Measurements from ENCODE around the gene CYFIP2.

GRCh38 chr5:157359356-157360055, 93.6 kb downstream of the CYFIP2 start:
- TF ChIP-seq SNRNP70 (IDR thresholded peaks at IDR 0.05; ENCODE audit: low read depth, low read length), result no peak
- TF ChIP-seq NBN (conservative IDR thresholded peaks at IDR 0.05), result no peak
- no peak for TF ChIP-seq FOXA3 (CRISPR knock-in tag; IDR thresholded peaks at IDR 0.05)
- no peak for TF ChIP-seq ZNF12 (CRISPR knock-in tag; IDR thresholded peaks at IDR 0.05)
- no peak for TF ChIP-seq BCLAF1 (IDR thresholded peaks at IDR 0.05)
- no peak for TF ChIP-seq CTCF (CRISPR knock-in tag; IDR thresholded peaks at IDR 0.05)
- no peak for TF ChIP-seq RFX3 (CRISPR knock-in tag; IDR thresholded peaks at IDR 0.05)
- TF ChIP-seq HDAC6 (IDR thresholded peaks at IDR 0.05; ENCODE audit: low read depth, low read length), result no peak
- no peak for TF ChIP-seq HIVEP1 (CRISPR knock-in tag; IDR thresholded peaks at IDR 0.05)
- no peak for TF ChIP-seq CHD4 (IDR thresholded peaks at IDR 0.05; ENCODE audit: borderline replicate concordance, low read length)
